ENCODE results near the gene FSTL3. TPM values are rescaled to one million over a fixed set of nuclear protein-coding genes. Genes with fewer than 3 reads are reported as not detected.

The FSTL3 gene
- total and polyA plus RNA-seq, 2 of the 8 experiments (the other 6 are each of a cell fraction or from before 2014, with no cell fraction given): 8.1 to 11.8 TPM

- TF ChIP-seq GABPA (IDR thresholded peaks at IDR 0.05; ENCODE audit: borderline replicate concordance, insufficient read depth, low read length) (peak; percentile 77; the same call in 1 of the 2 replicates), EP300 (IDR thresholded peaks at IDR 0.05; ENCODE audit: borderline replicate concordance in 1 of 2, low read depth in 2 of 2, low read length in 2 of 2) (no peak), CHD2 (IDR thresholded peaks at IDR 0.05; ENCODE audit: low read length) (0 out of 2 replicates have a peak, but pooled peaks have one; percentile 32), JUN (IDR thresholded peaks at IDR 0.05; ENCODE audit: low read depth, low read length) (no peak), POU5F1 (IDR thresholded peaks at IDR 0.05; ENCODE audit: low read depth, low read length) (no peak), NRF1 (IDR thresholded peaks at IDR 0.05; ENCODE audit: low read depth, low read length) (no peak), EZH2 (IDR thresholded peaks at IDR 0.05; ENCODE audit: low read depth, low read length, severe bottlenecking) (no peak), SIN3A (conservative IDR thresholded peaks at IDR 0.05 in 1 of 2, IDR thresholded peaks at IDR 0.05 in 1 of 2; ENCODE audit: low read depth in 1 of 2, low read length in 2 of 2) (0 out of 4 replicates have a peak, but pooled peaks of 1 of the 2 experiments have one; percentile 62), TAF7 (optimal IDR thresholded peaks at IDR 0.05; ENCODE audit: borderline replicate concordance, low read depth, low read length) (no peak), BCL11A (IDR thresholded peaks at IDR 0.05; ENCODE audit: low read depth in 2 of 2, low read length in 2 of 2) (no peak), MAX (IDR thresholded peaks at IDR 0.05) (peak; percentile 97)
Measured at GRCh38 chr19:664913-665443, 11.2 kb upstream of the FSTL3 start (continued).
